ENCODE measurements around the gene LHPP. TPM values are rescaled to one million over a fixed set of nuclear protein-coding genes. Genes with fewer than 3 reads are reported as not detected.

Gene LHPP
- total and polyA plus RNA-seq, 8 donors: 8.5 to 48.7 (median 17.0) TPM

DNA sequence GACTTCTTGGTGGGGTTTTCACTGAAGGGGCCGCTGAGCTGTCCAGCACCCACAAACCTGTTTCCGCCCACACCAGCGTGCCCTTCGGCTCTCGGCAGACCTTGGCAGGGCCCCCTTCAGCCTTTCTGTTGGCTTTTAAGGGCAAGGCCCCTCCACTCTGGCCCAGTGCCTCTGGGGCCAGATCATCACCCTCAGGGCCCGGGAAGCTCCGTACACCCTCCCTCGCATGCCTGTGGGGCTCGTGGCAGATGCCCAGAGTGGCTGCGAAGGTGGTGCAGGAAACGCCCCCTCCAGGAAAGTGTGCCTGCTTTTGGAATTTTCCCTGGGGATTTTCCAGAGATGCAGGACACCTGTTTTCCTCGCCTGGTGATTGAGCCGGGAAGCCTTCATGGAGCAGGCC, 7.0 kb downstream of the LHPP start:
- intact Hi-C loops (cut with DNase I; ENCODE audit: low total_unique reads): no loop called here
- 80 to 90% (median 86%) methylated on average over 10 to 13 of the region's 13 CpGs for WGBS, 5 donors

DNA sequence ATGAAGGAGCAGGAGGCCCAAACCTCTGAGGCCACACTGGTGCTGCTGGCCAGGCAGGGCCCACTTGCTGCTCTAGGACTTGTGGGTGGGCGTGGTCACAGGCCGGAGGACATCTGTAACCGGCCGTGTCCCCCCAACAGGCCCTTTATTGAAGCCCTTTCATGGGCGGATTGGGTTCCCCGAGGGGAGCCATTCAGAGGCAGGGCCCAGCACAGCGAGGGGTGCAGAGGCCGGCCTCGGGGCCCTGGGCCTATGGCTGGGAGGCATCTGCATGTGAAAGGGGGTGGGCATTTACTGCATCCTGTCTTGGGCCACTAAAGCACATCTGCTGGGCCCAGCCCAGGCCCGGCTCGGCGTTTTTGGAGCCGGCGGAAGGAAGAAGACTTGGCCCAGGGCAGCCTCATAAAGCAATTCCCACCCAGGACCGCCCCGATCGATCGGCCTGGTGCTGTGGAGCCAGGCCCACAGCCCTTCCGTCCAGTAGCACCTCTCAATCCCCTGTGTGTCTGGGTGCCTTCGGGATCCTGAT, 8.4 kb downstream of the LHPP start:
- H3K9me3 ChIP-seq: no peaks in the 10 kb centered on the region
- H3K36me3 ChIP-seq: no peaks in the 10 kb centered on the region
- H3K4me1 ChIP-seq: peaks cover 0 to 21% (median 9%) of the 10 kb centered on the region in 4 donors
- H3K27me3 ChIP-seq: no peaks in the 10 kb centered on the region
- 80 to 90% (median 83%) methylated on average over 10 to 20 of the region's 20 CpGs for WGBS, 5 donors
- no peak for DNase-seq
- H3K27ac ChIP-seq: no peak overlapping the region
- no peak overlapping the region for H3K4me3 ChIP-seq
- no peak for TF ChIP-seq EP300 (IDR thresholded peaks at IDR 0.05)
- no peak for TF ChIP-seq POLR2A (IDR thresholded peaks at IDR 0.05)
- TF ChIP-seq POLR2AphosphoS5 (IDR thresholded peaks at IDR 0.05): no peak
- TF ChIP-seq, protein P1, sequence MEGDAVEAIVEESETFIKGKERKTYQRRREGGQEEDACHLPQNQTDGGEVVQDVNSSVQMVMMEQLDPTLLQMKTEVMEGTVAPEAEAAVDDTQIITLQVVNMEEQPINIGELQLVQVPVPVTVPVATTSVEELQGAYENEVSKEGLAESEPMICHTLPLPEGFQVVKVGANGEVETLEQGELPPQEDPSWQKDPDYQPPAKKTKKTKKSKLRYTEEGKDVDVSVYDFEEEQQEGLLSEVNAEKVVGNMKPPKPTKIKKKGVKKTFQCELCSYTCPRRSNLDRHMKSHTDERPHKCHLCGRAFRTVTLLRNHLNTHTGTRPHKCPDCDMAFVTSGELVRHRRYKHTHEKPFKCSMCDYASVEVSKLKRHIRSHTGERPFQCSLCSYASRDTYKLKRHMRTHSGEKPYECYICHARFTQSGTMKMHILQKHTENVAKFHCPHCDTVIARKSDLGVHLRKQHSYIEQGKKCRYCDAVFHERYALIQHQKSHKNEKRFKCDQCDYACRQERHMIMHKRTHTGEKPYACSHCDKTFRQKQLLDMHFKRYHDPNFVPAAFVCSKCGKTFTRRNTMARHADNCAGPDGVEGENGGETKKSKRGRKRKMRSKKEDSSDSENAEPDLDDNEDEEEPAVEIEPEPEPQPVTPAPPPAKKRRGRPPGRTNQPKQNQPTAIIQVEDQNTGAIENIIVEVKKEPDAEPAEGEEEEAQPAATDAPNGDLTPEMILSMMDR (IDR thresholded peaks at IDR 0.05): no peak
- intact Hi-C loops (cut with DNase I; ENCODE audit: low total_unique reads): no loop called here

More for the DNA sequence above, 7.0 kb downstream of the LHPP start:
- no peak for DNase-seq
- TF ChIP-seq, protein P1 (IDR thresholded peaks at IDR 0.05): no peak
- TF ChIP-seq POLR2A (IDR thresholded peaks at IDR 0.05) (no peak), EP300 (IDR thresholded peaks at IDR 0.05) (no peak), POLR2AphosphoS5 (IDR thresholded peaks at IDR 0.05) (no peak)
- Histone ChIP-seq H3K27me3 (no peaks in the 10 kb centered on the region), H3K4me1 (peaks cover 0 to 30% (median 13%) of the 10 kb centered on the region in 4 donors), H3K27ac (peak overlapping the region in 1 of 5 donors; percentile 10), H3K36me3 (no peaks in the 10 kb centered on the region), H3K9me3 (no peaks in the 10 kb centered on the region), H3K4me3 (no peak overlapping the region)

DNA sequence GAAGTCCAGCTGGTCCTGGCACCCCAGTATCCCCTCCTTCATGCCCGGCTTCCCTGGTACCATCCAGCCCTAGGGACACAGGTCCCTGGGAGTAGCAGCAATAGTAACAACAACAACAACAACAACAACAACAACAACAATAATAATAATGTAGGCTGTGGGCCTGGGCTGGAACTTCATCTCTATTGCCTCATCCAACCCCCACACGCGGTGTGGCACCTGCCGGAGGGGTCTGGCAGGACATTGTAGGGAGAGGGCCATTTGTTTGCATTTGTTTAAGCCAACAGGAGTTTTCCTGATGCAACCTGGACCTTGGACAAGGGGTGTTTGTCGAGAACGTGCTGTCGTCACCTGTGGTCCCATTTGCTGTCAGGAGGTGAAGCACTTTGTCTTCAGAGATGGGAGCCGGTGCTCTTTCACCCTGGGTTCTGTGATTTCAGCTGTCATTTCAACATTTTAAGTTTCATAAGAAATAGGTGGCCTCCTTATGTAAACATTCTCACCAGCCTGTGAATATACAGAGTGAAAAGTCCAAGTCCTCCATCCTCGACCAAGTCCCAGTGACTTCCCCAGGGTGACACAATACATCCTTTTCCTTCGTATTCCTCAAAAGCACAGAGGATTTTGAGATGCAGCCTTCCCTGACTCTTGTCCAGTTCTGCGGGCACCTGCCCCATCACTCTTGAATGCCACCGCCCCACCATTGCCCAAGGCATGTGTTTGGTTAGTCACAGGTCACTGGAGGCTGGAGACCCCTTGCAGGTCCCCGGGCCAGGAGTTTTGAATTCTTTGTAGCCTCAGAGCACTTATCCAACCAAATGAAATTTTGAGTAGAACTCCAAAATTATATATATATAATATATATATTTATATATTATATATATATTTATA, 9.2 kb downstream of the LHPP start:
- Histone ChIP-seq H3K36me3 (no peaks in the 10 kb centered on the region), H3K27me3 (no peaks in the 10 kb centered on the region), H3K4me3 (no peak overlapping the region), H3K9me3 (no peaks in the 10 kb centered on the region), H3K4me1 (peaks cover 0 to 13% (median 2%) of the 10 kb centered on the region in 4 donors), H3K27ac (no peak overlapping the region)
- DNase-seq: peak in 1 of 2 donors; percentile 73
- TF ChIP-seq EP300 (IDR thresholded peaks at IDR 0.05): no peak
- TF ChIP-seq POLR2A (IDR thresholded peaks at IDR 0.05): no peak
- no peak for TF ChIP-seq POLR2AphosphoS5 (IDR thresholded peaks at IDR 0.05)
- TF ChIP-seq, protein P1 (IDR thresholded peaks at IDR 0.05): no peak
- intact Hi-C loops (cut with DNase I; ENCODE audit: low total_unique reads): no loop called here
- WGBS, 5 donors: 71 to 89% (median 81%) methylated on average over 13 of the region's 13 CpGs

DNA sequence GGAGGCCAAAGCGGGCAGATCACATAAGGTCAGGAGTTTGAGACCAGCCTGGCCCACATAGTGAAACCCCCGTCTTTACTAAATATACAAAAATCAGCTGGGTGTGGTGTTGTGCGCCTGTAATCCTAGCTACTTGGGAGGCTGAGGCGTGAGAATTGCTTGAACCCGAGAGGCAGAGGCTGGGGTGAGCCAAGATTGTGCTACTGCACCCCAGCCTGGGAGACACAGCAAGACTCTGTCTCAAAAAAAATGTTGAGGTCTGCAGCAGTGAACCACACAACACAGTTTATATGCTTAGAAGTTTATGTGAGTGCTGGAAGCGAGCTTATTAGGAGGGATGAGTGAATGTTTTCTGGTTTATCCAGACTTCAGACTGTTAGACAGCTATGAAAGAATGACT, 10.4 kb downstream of the LHPP start:
- WGBS, 5 donors: 88 to 92% (median 89%) methylated on average over 6 of the region's 6 CpGs
- peaks cover 0 to 11% (median 0%) of the 10 kb centered on the region in 4 donors for H3K4me1 ChIP-seq
- no peak for DNase-seq
- H3K36me3 ChIP-seq: no peaks in the 10 kb centered on the region
- no peak overlapping the region for H3K4me3 ChIP-seq
- no peak overlapping the region for H3K27ac ChIP-seq
- TF ChIP-seq, protein P1 (IDR thresholded peaks at IDR 0.05): no peak
- TF ChIP-seq EP300 (IDR thresholded peaks at IDR 0.05) (no peak), POLR2A (IDR thresholded peaks at IDR 0.05) (no peak), POLR2AphosphoS5 (IDR thresholded peaks at IDR 0.05) (no peak)
- intact Hi-C loops (cut with DNase I; ENCODE audit: low total_unique reads): no loop called here
- H3K9me3 ChIP-seq: no peaks in the 10 kb centered on the region
- no peaks in the 10 kb centered on the region for H3K27me3 ChIP-seq
